Measurements from ENCODE around the gene TRUB2. TPM values are rescaled to one million over a fixed set of nuclear protein-coding genes. Genes with fewer than 3 reads are reported as not detected.

The TRUB2 gene, protein sequence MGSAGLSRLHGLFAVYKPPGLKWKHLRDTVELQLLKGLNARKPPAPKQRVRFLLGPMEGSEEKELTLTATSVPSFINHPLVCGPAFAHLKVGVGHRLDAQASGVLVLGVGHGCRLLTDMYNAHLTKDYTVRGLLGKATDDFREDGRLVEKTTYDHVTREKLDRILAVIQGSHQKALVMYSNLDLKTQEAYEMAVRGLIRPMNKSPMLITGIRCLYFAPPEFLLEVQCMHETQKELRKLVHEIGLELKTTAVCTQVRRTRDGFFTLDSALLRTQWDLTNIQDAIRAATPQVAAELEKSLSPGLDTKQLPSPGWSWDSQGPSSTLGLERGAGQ
- total RNA-seq (2022) (34.1 and 37.4 TPM in 2 replicates), Bru-seq, nascent RNA (percentile 56 among the genes with signal in this experiment), BruChase-seq, experiment 1, labeled RNA remaining after a 2-hour chase (percentile 61 among the genes with signal in this experiment), BruChase-seq, experiment 2, labeled RNA remaining after a 6-hour chase (percentile 66 among the genes with signal in this experiment)
- long read RNA-seq, full-length matches to known transcripts = 109 of 126 reads
- long read RNA-seq, partial matches to known transcripts = 12 of 126 reads
- long read RNA-seq, other reads (novel, unspliced or antisense) = 5 of 126 reads

GRCh38 chr9:128322404-128323211 lies at the start of gene TRUB2, which contains the start of gene COQ4:
Gene TRUB2 (minus strand): TSS chr9:128322447. CDS start chr9:128322408, 39 bp downstream.
Gene COQ4 (plus strand): TSS chr9:128322839. CDS start chr9:128322859, 20 bp downstream.
- intact Hi-C loops (cut with micrococcal nuclease; ENCODE audit: unreplicated experiment) = loop anchor here (1.0 kb wide), 1 partner anchor 19 kb away; no protein-coding TSS in a partner anchor
- Mint-ChIP-seq H3K27me3 (ENCODE audit: insufficient read depth, unreplicated experiment) (no peaks in the 10 kb centered on the region), H3K4me3 (ENCODE audit: unreplicated experiment) (peak within 1 kb of the TSS; percentile 91), H3K4me1 (ENCODE audit: low read depth, unreplicated experiment) (peaks cover 1% of the 10 kb centered on the region), H3K27ac (ENCODE audit: unreplicated experiment) (peak within 1 kb of the TSS; percentile 96), H3K9me3 (ENCODE audit: unreplicated experiment) (no peaks in the 10 kb centered on the region), H3K36me3 (ENCODE audit: insufficient read depth, unreplicated experiment) (peaks cover 30% of the 10 kb centered on the region)
- CTCF ChIA-PET = no interaction called here
- H3K9me3 ChIP-seq = no peaks in the 10 kb centered on the region
- DNase-seq = peak; percentile 92 to 94
- no peaks in the 10 kb centered on the region for H3K27me3 ChIP-seq (replicated peaks; ENCODE audit: control insufficient read depth, insufficient read depth, low read length)
- H3K4me1 ChIP-seq = 0 out of 2 replicates have a peak, but pooled peaks cover 4% of the 10 kb centered on the region
- BruUV-seq (replicated peaks) = TSS peak; percentile 71
- no peaks in the 10 kb centered on the region for H3K36me3 ChIP-seq (ENCODE audit: control insufficient read depth, insufficient read depth, low read length)
- peak within 1 kb of the TSS; percentile 83 for H3K4me3 ChIP-seq (ENCODE audit: low read depth, low read length)
- POLR2A ChIA-PET = no interaction called here
- TF ChIP-seq CTCF (IDR thresholded peaks at IDR 0.05; ENCODE audit: insufficient read depth in 1 of 2, low read depth in 1 of 2, low read length in 1 of 2, severe bottlenecking in 1 of 2, unreplicated experiment in 1 of 2) = no peak

GRCh38 chr9:128371630-128372117 lies 49.4 kb upstream of the TRUB2 start:
- H3K36me3 ChIP-seq (ENCODE audit: control insufficient read depth, insufficient read depth, low read length) = peaks cover 2% of the 10 kb centered on the region; the same call in 1 of the 2 replicates
- BruUV-seq (replicated peaks) = TSS peak; percentile 66
- Mint-ChIP-seq H3K4me3 (ENCODE audit: unreplicated experiment) (peak overlapping the region; percentile 79), H3K9me3 (ENCODE audit: unreplicated experiment) (no peaks in the 10 kb centered on the region), H3K27me3 (ENCODE audit: insufficient read depth, unreplicated experiment) (no peaks in the 10 kb centered on the region), H3K4me1 (ENCODE audit: low read depth, unreplicated experiment) (peaks cover 14% of the 10 kb centered on the region), H3K36me3 (ENCODE audit: insufficient read depth, unreplicated experiment) (no peaks in the 10 kb centered on the region), H3K27ac (ENCODE audit: unreplicated experiment) (peak overlapping the region; percentile 71)
- H3K9me3 ChIP-seq = no peaks in the 10 kb centered on the region
- DNase-seq = no peak
- peak overlapping the region; percentile 100 for H3K4me3 ChIP-seq (ENCODE audit: low read depth, low read length)
- ChIA-PET CTCF (interaction anchor here (0.6 to 2.7 kb wide), 9 partner anchors 10 to 657 kb away, joined by 3 to 28 read pairs (median 5); partner anchors contain the start of genes SH3GLB2 and SLC27A4), POLR2A (interaction anchor here (0.5 to 1.5 kb wide), 10 partner anchors 10 to 264 kb away, joined by 4 to 11 read pairs (median 4); partner anchors contain the start of genes GOLGA2, ODF2, SPTAN1 and SWI5)
- TF ChIP-seq CTCF (IDR thresholded peaks at IDR 0.05; ENCODE audit: insufficient read depth in 1 of 2, low read depth in 1 of 2, low read length in 1 of 2, severe bottlenecking in 1 of 2, unreplicated experiment in 1 of 2) = no peak
- intact Hi-C loops (cut with micrococcal nuclease; ENCODE audit: unreplicated experiment) = loop anchor here (1.0 to 10.0 kb wide), 2 partner anchors 30 to 133 kb away; partner anchors contain the start of gene GLE1
- H3K4me1 ChIP-seq = peaks cover 12% of the 10 kb centered on the region; the same call in 1 of the 2 replicates
- H3K27me3 ChIP-seq (replicated peaks; ENCODE audit: control insufficient read depth, insufficient read depth, low read length) = no peaks in the 10 kb centered on the region
